SK-N-SH treated with all-trans-retinoic acid at 6 μM for 48 hours (cell line): ENCODE data around the gene ASPDH.

Experiments used
- ARNTL ChIP-seq: fragments of 450-650 bp; formaldehyde crosslinking; IDR thresholded peaks from 2 replicates; pipeline ENCODE4 v1.5.0; 2020; ENCODE audit warnings: low read depth, mild to moderate bottlenecking, moderate library complexity, borderline replicate concordance
- CREB5 ChIP-seq: fragments of 250-450 bp; sonication (Bioruptor Pico); IDR thresholded peaks from 2 replicates; pipeline ENCODE4 v1.5.1; 2020; ENCODE audit warnings: low read depth, mild to moderate bottlenecking, moderate library complexity
- CSRNP3 ChIP-seq: fragments of 250-450 bp; sonication (Bioruptor Pico); IDR thresholded peaks from 2 replicates; pipeline ENCODE4 v1.5.1; 2021; ENCODE audit warnings: mild to moderate bottlenecking, moderate library complexity
- GLIS3 ChIP-seq: fragments of 250-450 bp; sonication (Bioruptor Pico); IDR thresholded peaks from 2 replicates; pipeline ENCODE4 v1.5.0; 2020; ENCODE audit warnings: mild to moderate bottlenecking, moderate library complexity
- ISL1 ChIP-seq: fragments of 250-450 bp; sonication (Bioruptor Pico); IDR thresholded peaks from 2 replicates; pipeline ENCODE4 v2.1.2; 2022; ENCODE audit warnings: mild to moderate bottlenecking, moderate library complexity
- PATZ1 ChIP-seq: fragments of 250-450 bp; sonication (Bioruptor Pico); IDR thresholded peaks from 2 replicates; pipeline ENCODE4 v1.8.0; 2020; ENCODE audit warnings: mild to moderate bottlenecking, moderate library complexity, borderline replicate concordance
- POU6F1 ChIP-seq: fragments of 250-450 bp; sonication (Bioruptor Pico); IDR thresholded peaks from 2 replicates; pipeline ENCODE4 v1.8.0; 2021; ENCODE audit warnings: low read depth, mild to moderate bottlenecking, moderate library complexity, borderline replicate concordance
- ZNF565 ChIP-seq: fragments of 450-650 bp; formaldehyde crosslinking; conservative IDR thresholded peaks from 2 replicates; pipeline ENCODE4 v1.5.0; 2020; ENCODE audit warnings: low read depth, mild to moderate bottlenecking, moderate library complexity
- ZNF8 ChIP-seq: fragments of 450-650 bp; formaldehyde crosslinking; IDR thresholded peaks from 2 replicates; pipeline ENCODE4 v1.5.0; 2020; ENCODE audit warnings: mild to moderate bottlenecking, moderate library complexity

- TF ChIP-seq GLIS3 (CRISPR knock-in tag) = no peak
- no peak for TF ChIP-seq CSRNP3 (CRISPR knock-in tag)
- no peak for TF ChIP-seq CREB5 (CRISPR knock-in tag)
- no peak for TF ChIP-seq PATZ1
- TF ChIP-seq ZNF8 = no peak
- TF ChIP-seq POU6F1 (CRISPR knock-in tag) = no peak
- no peak for TF ChIP-seq ISL1 (CRISPR knock-in tag)
- no peak for TF ChIP-seq ARNTL
- TF ChIP-seq ZNF565 (CRISPR knock-in tag) = no peak
These were observed 29.2 kb upstream of the ASPDH start for GRCh38 chr19:50542943-50543342.
